Measurements from ENCODE around the gene RNF157. TPM values are rescaled to one million over a fixed set of nuclear protein-coding genes. Genes with fewer than 3 reads are reported as not detected.
A peak's percentile ranks its signal among the peaks of the same experiment; 100 is the strongest.

RNF157 gene
- total and polyA plus RNA-seq, 9 of the 15 experiments (the other 6 are each of a cell fraction or from before 2014, with no cell fraction given), result 8.1 to 31.7 (median 20.8) TPM

DNA sequence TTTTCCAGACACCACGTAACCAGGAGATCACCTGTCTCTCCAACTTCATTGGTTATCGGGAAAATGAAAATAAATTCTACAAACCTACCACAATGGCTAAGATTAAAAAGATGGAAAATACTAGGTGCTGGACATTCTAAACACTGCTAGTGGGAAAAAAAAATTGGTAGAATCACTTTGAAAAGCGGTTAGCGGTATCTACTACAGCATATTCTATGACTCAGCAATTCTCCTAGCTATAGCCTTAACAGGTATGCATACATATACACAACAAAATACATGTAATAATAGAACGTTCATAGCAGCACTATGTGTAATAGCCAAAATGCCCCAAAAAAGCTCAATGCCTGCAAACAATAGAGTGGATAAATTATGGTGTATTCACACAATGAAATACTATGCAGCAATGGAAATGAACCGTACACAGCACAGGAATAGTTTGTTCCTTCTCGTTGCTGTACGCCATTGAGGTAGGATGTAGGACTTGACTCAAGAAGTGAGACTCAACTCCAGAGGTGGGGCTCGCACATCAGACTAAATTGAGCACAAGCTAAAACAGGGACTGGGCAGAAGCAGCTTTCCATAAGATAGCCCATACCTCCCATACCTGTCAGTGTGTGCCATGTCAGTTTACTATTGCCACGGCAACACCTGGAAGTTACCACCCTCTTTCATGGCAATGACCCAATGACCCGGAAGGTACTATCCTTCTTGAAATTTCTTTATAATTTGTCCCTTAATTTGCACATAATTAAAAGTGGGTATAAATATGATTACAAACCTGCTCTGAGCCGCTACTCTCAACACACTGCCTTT lies 44.8 kb downstream of the RNF157 start (continued):
- TF ChIP-seq, protein P1, sequence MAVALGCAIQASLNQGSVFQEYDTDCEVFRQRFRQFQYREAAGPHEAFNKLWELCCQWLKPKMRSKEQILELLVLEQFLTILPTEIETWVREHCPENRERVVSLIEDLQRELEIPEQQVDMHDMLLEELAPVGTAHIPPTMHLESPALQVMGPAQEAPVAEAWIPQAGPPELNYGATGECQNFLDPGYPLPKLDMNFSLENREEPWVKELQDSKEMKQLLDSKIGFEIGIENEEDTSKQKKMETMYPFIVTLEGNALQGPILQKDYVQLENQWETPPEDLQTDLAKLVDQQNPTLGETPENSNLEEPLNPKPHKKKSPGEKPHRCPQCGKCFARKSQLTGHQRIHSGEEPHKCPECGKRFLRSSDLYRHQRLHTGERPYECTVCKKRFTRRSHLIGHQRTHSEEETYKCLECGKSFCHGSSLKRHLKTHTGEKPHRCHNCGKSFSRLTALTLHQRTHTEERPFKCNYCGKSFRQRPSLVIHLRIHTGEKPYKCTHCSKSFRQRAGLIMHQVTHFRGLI (CRISPR knock-in tag; IDR thresholded peaks at IDR 0.05), result no peak
- no peak for TF ChIP-seq ZFX (CRISPR knock-in tag; IDR thresholded peaks at IDR 0.05)
- TF ChIP-seq SMARCA4 (IDR thresholded peaks at IDR 0.05), result peak; percentile 84
- no peak for TF ChIP-seq HCFC1 (IDR thresholded peaks at IDR 0.05; ENCODE audit: low read depth, low read length)
- TF ChIP-seq SRSF3 (IDR thresholded peaks at IDR 0.05; ENCODE audit: insufficient read depth, low read length), result no peak
- TF ChIP-seq RAD21 (CRISPR knock-in tag; conservative IDR thresholded peaks at IDR 0.05 in 1 of 2, IDR thresholded peaks at IDR 0.05 in 1 of 2), result no peak
- TF ChIP-seq YBX1 (IDR thresholded peaks at IDR 0.05), result no peak
- TF ChIP-seq BRD9 (IDR thresholded peaks at IDR 0.05; ENCODE audit: low read depth, partially characterized antibody), result no peak
- TF ChIP-seq BCOR (IDR thresholded peaks at IDR 0.05), result peak; percentile 16; the same call in 1 of the 2 replicates
- TF ChIP-seq, protein P2, sequence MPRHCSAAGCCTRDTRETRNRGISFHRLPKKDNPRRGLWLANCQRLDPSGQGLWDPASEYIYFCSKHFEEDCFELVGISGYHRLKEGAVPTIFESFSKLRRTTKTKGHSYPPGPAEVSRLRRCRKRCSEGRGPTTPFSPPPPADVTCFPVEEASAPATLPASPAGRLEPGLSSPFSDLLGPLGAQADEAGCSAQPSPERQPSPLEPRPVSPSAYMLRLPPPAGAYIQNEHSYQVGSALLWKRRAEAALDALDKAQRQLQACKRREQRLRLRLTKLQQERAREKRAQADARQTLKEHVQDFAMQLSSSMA (CRISPR knock-in tag; IDR thresholded peaks at IDR 0.05), result no peak
- TF ChIP-seq, protein P3, sequence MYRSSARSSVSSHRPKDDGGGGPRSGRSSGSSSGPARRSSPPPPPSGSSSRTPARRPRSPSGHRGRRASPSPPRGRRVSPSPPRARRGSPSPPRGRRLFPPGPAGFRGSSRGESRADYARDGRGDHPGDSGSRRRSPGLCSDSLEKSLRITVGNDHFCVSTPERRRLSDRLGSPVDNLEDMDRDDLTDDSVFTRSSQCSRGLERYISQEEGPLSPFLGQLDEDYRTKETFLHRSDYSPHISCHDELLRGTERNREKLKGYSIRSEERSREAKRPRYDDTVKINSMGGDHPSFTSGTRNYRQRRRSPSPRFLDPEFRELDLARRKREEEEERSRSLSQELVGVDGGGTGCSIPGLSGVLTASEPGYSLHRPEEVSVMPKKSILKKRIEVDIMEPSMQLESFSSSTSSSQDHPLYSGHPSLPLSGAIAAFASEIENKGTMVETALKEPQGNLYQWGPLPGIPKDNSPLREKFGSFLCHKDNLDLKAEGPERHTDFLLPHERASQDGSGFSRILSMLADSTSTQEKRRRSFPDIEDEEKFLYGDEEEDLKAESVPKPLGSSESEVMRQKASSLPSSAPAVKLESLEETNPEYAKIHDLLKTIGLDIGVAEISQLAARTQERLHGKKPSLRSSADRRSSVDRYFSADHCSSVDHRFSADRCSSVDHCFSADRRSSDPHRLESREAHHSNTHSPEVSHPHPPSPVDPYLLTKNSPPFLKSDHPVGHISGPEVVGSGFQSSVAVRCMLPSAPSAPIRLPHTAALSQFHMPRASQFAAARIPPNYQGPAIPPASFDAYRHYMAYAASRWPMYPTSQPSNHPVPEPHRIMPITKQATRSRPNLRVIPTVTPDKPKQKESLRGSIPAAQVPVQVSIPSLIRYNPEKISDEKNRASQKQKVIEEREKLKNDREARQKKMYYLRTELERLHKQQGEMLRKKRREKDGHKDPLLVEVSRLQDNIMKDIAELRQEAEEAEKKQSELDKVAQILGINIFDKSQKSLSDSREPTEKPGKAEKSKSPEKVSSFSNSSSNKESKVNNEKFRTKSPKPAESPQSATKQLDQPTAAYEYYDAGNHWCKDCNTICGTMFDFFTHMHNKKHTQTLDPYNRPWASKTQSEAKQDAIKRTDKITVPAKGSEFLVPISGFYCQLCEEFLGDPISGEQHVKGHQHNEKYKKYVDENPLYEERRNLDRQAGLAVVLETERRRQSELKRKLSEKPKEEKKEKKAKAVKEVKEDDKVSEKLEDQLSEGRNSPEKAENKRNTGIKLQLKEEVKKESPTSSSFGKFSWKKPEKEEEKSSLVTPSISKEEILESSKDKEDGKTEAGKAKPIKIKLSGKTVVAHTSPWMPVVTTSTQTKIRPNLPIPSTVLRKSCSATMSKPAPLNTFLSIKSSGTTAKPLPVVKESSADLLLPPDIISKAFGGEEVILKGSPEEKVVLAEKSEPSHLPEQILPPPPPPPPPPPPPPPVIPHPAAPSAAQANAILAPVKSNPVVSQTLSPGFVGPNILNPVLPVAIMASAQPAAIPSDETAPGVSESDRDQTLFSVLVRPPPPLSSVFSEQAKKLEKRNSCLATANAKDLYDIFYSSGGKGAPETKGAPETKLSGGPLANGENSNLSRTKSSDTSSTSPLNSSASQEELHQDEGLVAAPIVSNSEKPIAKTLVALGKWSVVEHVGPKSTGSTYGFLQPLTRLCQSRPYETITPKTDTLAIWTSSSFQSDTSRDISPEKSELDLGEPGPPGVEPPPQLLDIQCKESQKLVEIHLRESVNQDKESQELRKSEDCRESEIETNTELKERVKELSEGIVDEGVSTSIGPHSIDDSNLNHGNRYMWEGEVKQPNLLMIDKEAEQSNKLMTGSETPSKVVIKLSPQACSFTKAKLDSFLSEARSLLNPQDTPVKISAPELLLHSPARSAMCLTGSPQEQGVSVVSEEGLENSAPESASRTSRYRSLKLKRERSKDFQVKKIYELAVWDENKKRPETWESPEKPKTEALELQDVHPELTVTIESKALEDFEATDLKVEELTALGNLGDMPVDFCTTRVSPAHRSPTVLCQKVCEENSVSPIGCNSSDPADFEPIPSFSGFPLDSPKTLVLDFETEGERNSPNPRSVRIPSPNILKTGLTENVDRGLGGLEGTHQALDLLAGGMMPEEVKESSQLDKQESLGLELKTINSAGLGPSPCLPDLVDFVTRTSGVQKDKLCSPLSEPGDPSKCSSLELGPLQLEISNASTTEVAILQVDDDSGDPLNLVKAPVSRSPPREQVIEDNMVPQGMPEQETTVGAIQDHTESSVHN (IDR thresholded peaks at IDR 0.05; ENCODE audit: borderline replicate concordance in 1 of 2, low read depth in 1 of 2), result no peak
- TF ChIP-seq, protein P4, sequence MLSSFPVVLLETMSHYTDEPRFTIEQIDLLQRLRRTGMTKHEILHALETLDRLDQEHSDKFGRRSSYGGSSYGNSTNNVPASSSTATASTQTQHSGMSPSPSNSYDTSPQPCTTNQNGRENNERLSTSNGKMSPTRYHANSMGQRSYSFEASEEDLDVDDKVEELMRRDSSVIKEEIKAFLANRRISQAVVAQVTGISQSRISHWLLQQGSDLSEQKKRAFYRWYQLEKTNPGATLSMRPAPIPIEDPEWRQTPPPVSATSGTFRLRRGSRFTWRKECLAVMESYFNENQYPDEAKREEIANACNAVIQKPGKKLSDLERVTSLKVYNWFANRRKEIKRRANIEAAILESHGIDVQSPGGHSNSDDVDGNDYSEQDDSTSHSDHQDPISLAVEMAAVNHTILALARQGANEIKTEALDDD (IDR thresholded peaks at IDR 0.05), result 0 out of 2 replicates have a peak, but pooled peaks have one; percentile 45
- no peak for TF ChIP-seq RBM25 (IDR thresholded peaks at IDR 0.05; ENCODE audit: low read depth, low read length, severe bottlenecking)
- no peak for TF ChIP-seq GABPB2 (CRISPR knock-in tag; conservative IDR thresholded peaks at IDR 0.05)
- TF ChIP-seq DMBX1 (CRISPR knock-in tag; IDR thresholded peaks at IDR 0.05; ENCODE audit: borderline replicate concordance), result no peak
- no peak for TF ChIP-seq PHTF2 (CRISPR knock-in tag; IDR thresholded peaks at IDR 0.05)
